Medulla oblongata (tissue), 1 donor: ENCODE data around the gene OR51V1.
"Not testable (repeated sequence)": the region's sequence is repeated elsewhere in the genome, so short reads cannot be mapped to it uniquely, and the experiment has no call there.

Experiments used
- DNase-seq: peaks from one replicate; pipeline ENCODE4 v3.0.0-alpha.2; 2015; ENCODE audit errors: extremely low spot score

OR51V1 gene

DNA sequence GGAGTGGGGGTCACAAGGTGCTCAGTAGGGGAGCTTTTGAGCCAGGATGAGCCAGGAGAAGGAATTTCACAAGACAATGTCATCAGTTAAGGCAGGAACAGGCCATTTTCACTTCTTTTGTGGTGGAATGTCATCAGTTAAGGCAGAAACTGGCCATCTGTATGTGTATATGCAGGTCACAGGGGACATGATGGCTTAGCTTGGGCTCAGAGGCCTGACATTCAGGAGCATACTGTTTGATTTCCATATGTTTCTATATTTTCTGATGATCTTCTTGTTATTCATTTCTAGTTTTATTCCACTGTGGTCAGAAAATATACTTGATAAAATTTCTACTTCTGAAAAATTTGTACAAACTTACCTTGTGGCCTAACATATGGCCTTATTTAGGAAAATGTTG, 34.6 kb downstream of the OR51V1 start:
- not testable (repeated sequence) for DNase-seq

DNA sequence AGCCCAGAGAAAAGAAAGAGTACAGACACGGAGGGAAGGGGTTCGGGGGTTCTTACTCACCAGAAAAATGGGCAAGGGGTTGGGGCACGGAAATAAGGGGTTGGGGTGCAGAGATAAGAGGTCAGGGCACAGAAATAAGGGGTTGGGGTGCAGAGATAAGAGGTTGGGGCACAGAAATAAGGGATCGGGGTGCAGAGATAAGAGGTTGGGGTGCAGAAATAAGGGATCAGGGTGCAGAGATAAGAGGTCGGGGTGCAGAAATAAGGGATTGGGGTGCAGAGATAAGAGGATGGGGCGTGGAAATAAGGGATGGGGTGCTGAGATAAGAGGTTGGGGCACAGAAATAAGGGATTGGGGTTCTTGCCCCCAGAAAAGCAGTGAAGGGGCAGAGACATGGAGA, 35.7 kb downstream of the OR51V1 start:
- not testable (repeated sequence) for DNase-seq

DNA sequence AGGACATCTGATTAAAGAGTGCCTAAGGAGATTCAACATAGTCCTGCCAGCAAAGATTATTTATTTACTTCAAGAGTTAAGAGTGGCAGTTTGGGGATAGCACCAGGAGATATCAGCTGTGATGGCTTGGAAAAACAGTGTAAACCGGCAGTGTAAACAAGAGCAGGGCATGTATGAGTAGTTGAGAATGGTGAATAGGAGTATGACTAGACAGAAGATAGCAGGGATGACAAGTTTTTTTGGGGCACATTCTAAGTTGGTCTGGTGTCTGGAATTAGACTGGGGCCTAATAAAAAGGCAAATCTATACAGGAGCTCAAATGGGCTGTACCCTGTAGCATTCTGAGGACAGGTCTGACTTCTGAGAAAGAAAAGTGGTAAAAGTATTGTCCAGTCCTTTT, 39.4 kb downstream of the OR51V1 start:
- DNase-seq, result not testable (repeated sequence)

DNA sequence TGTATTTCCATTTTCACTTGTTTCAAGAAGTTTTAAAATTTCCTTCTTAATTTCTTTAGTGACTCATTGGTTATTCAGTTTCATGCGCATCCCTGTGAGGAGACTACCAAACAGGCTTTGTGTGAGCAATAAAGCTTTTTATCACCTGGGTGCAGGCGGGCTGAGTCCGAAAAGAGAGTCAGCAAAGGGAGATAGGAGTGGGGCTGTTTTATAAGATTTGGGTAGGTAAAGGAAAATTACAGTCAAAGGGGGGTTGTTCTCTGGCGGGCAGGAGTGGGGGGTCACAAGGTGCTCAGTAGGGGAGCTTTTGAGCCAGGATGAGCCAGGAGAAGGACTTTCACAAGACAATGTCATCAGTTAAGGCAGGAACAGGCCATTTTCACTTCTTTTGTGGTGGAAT, 40.3 kb downstream of the OR51V1 start:
- not testable (repeated sequence) for DNase-seq

DNA sequence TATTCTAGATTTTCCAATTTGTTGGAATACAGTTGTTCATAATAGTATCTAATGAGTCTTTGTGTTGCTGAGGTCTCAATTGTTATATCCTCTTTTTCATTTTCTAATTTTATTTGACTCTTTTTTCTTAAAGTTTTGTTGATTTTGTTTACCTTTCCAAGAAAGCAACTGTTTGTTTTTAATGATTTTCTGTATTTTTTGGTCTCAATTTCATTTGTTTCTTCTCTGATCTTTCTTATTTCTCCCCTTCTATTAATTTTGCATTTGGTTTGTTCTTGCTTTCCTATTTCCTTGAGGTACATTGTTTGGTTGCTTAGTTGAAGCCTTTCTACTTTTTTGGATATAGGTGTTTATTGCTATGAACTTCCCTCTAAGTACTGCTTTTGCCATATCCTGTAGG, 40.7 kb downstream of the OR51V1 start:
- DNase-seq, result no peak

DNA sequence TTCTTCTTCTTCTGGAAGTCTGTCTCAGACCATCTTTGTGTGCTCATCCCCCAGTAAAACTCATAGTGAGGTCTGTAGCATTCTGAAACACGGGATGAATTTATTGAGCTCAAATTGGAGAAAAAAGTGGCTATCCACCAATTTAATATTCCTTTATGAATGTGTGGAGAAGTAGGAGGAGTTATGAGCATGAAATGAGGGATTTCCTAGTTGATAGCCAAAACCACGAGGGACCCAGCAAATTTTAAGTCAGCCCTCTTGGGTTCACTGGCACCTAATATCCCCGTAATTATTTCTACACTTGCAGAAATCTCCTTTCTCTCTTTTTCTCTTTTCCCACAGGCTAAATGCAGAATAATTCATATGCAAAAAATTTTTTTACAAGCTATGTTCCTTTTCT, 45.8 kb downstream of the OR51V1 start, which contains the start of gene OR52A1:
TSS of gene OR52A1 (minus strand) at position 101 of the 400 bp plus-strand sequence. CDS start 2,388 bp downstream, outside the sequence.
- DNase-seq, result no peak

DNA sequence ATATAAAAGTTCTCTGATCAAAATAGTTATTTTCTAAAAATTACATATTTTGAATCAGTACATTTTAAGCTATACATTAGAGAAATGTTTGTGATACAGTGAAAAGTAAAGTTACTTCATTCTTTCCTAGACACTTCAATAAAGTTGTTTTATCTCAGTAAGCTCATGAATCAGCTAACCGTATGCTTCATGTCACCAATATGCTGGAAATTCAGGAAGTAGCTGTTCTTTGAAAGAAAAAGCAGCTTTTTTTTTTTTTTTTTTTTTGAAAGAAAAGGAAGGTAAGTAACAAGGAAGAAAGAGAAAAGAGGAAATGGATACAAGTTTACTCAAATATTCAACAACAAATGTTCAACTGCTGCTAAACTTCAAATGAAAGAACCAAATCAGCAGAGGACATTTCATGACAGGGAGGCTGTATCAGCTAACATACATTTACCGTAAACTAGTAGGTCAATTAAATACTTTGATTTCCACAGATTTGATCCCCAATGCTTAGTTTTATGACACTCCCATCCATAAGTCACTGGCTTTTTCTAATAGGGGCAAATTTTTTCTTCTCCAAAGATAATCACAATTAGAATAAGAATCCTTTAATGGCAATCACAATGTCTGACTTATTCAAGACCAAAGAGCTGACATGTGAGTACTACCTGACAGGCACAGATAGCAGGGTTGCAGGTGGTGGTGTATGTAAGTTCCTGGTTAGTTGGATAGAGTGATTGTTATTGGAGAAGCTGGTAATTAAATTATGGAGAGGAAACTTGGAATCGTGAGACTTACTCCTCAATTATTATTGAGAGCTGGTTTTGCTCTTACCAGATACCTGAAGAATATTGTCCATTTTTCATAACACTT, 46.7 kb downstream of the OR51V1 start:
- DNase-seq, result no peak

DNA sequence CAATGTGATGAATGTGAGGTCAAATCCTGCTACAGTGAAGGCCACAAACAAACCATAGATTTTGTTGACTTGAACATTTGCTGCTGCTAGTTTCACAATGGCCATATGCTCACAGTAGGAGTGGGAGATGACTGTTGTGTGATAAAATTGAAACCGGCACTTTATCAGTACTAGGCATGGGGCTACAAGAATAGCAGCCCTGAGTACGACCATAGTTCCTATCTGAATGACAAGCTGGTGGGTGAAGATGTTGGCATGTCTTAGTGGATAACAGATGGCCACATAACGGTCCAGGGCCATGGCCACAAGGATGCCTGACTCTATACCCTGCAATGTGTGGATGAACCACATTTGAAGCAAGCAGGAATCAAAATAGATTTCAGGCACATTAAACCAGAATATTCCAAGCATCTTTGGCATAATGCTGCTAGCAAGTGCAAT, 48.7 kb downstream of the OR51V1 start:
- no peak for DNase-seq
